H9 (cell line): ENCODE data around the gene PLCB1. TPM values are rescaled to one million over a fixed set of nuclear protein-coding genes. Genes with fewer than 3 reads are reported as not detected.

Experiments used
- DNase-seq: peaks from one replicate; pipeline ENCODE4 v3.0.0-alpha.2; 2017
- H2AFZ ChIP-seq: one replicate; pipeline ENCODE4 v1.6.1; 2013; ENCODE audit warnings: mild to moderate bottlenecking, low read length, control low read depth, moderate library complexity
- H2AK5ac ChIP-seq: 2 replicates; pipeline ENCODE4 v1.6.1; 2013; ENCODE audit warnings: low read length, control low read depth, mixed read lengths; ENCODE audit not compliant: insufficient read length
- H2BK120ac ChIP-seq: one replicate; pipeline ENCODE4 v1.6.1; 2013; ENCODE audit warnings: low read depth, mild to moderate bottlenecking, low read length, control low read depth, inconsistent platforms; ENCODE audit not compliant: poor library complexity, severe bottlenecking
- H2BK12ac ChIP-seq: 2 replicates; pipeline ENCODE4 v1.6.1; 2013; ENCODE audit warnings: low read length, control low read depth, mixed read lengths, low read depth; ENCODE audit not compliant: insufficient read length
- H2BK15ac ChIP-seq: 2 replicates; pipeline ENCODE4 v1.6.1; 2013; ENCODE audit warnings: low read depth, low read length, control low read depth
- H2BK20ac ChIP-seq: one replicate; pipeline ENCODE4 v1.6.1; 2013; ENCODE audit warnings: low read depth, mild to moderate bottlenecking, low read length, control low read depth, inconsistent platforms; ENCODE audit not compliant: poor library complexity, severe bottlenecking
- H2BK5ac ChIP-seq: 2 replicates; pipeline ENCODE4 v1.6.1; 2013; ENCODE audit warnings: low read length, control low read depth, mixed read lengths; ENCODE audit not compliant: insufficient read length
- H3K14ac ChIP-seq: 2 replicates; pipeline ENCODE4 v1.6.1; 2013; ENCODE audit warnings: low read length, control low read depth; ENCODE audit not compliant: insufficient read depth
- H3K18ac ChIP-seq: 2 replicates; pipeline ENCODE4 v1.6.1; 2013; ENCODE audit warnings: low read depth, mild to moderate bottlenecking, mixed read lengths, low read length, control low read depth; ENCODE audit not compliant: insufficient read length
- H3K23ac ChIP-seq: 2 replicates; pipeline ENCODE4 v1.6.1; 2013; ENCODE audit warnings: low read length, control low read depth, mixed read lengths, low read depth; ENCODE audit not compliant: insufficient read length
- H3K23me2 ChIP-seq: 2 replicates; pipeline ENCODE4 v1.6.1; 2013; ENCODE audit warnings: low read depth, mild to moderate bottlenecking, mixed read lengths, low read length, control low read depth; ENCODE audit not compliant: insufficient read length, poor library complexity, severe bottlenecking
- H3K27ac ChIP-seq: 2 replicates; pipeline ENCODE4 v1.5.1; 2013; ENCODE audit warnings: low read length, control low read depth, mixed read lengths, low read depth; ENCODE audit not compliant: insufficient read length
- H3K27me3 ChIP-seq: 2 replicates; pipeline ENCODE4 v1.6.1; 2013; ENCODE audit warnings: low read length, control low read depth, inconsistent platforms; ENCODE audit not compliant: insufficient read depth
- H3K4ac ChIP-seq: 2 replicates; pipeline ENCODE4 v1.6.1; 2013; ENCODE audit warnings: low read depth, mild to moderate bottlenecking, control low read depth, inconsistent platforms, low read length, moderate library complexity
- H3K4me1 ChIP-seq: 2 replicates; pipeline ENCODE4 v1.6.1; 2013; ENCODE audit warnings: low read length, control low read depth, inconsistent platforms; ENCODE audit not compliant: insufficient read depth
- H3K4me2 ChIP-seq: 2 replicates; pipeline ENCODE4 v1.6.1; 2013; ENCODE audit warnings: low read length, control low read depth, mixed read lengths; ENCODE audit not compliant: insufficient read length, insufficient read depth
- H3K56ac ChIP-seq: 2 replicates; pipeline ENCODE4 v1.6.1; 2013; ENCODE audit warnings: low read depth, mild to moderate bottlenecking, mixed read lengths, low read length, control low read depth; ENCODE audit not compliant: insufficient read length
- H3K79me1 ChIP-seq: 2 replicates; pipeline ENCODE4 v1.6.1; 2013; ENCODE audit warnings: low read depth, mild to moderate bottlenecking, moderate library complexity, low read length, control low read depth, inconsistent platforms; ENCODE audit not compliant: insufficient read depth, poor library complexity, severe bottlenecking
- H3K79me2 ChIP-seq: 2 replicates; pipeline ENCODE4 v1.6.1; 2013; ENCODE audit warnings: low read length, control low read depth, inconsistent platforms; ENCODE audit not compliant: insufficient read depth
- H3K9ac ChIP-seq: 2 replicates; pipeline ENCODE4 v1.6.1; 2013; ENCODE audit warnings: low read length, control low read depth, mixed read lengths; ENCODE audit not compliant: insufficient read length; ENCODE audit errors: extremely low read depth
- H3K9me3 ChIP-seq: one replicate; pipeline ENCODE4 v1.6.1; 2013; ENCODE audit warnings: low read depth, low read length, inconsistent platforms; ENCODE audit not compliant: control insufficient read depth
- H3T11ph ChIP-seq: one replicate; pipeline ENCODE4 v1.6.1; 2013; ENCODE audit warnings: mild to moderate bottlenecking, low read length, control low read depth, inconsistent platforms
- H4K20me1 ChIP-seq: one replicate; pipeline ENCODE4 v1.6.1; 2013; ENCODE audit not compliant: control insufficient read depth, insufficient read length, insufficient read depth
- H4K5ac ChIP-seq: 2 replicates; pipeline ENCODE4 v1.6.1; 2013; ENCODE audit warnings: low read depth, mild to moderate bottlenecking, mixed read lengths, low read length, control low read depth; ENCODE audit not compliant: insufficient read length
- H4K8ac ChIP-seq: replicated peaks from 2 replicates; pipeline ENCODE4 v1.6.1; 2013; ENCODE audit warnings: low read length, control low read depth, mixed read lengths, low read depth; ENCODE audit not compliant: insufficient read length
- H4K91ac ChIP-seq: 2 replicates; pipeline ENCODE4 v1.6.1; 2013; ENCODE audit warnings: low read depth, mild to moderate bottlenecking, moderate library complexity, mixed read lengths, low read length, control low read depth; ENCODE audit not compliant: insufficient read length
- H3K27ac Mint-ChIP-seq, 3 experiments: 2 replicates in 2 of 3; 3 replicates in 1 of 3; pipeline ENCODE4 v1.8.0; 2020 to 2021; ENCODE audit warnings: mixed read lengths in 3 of 3, mild to moderate bottlenecking in 1 of 3, moderate library complexity in 1 of 3
- H3K27me3 Mint-ChIP-seq: 2 replicates; pipeline ENCODE4 v1.8.0; 2021; ENCODE audit warnings: low read depth, mild to moderate bottlenecking, moderate library complexity, mixed read lengths
- H3K36me3 Mint-ChIP-seq, 3 experiments: 2 replicates in 2 of 3; 3 replicates in 1 of 3; pipeline ENCODE4 v1.8.0; 2020 to 2021; ENCODE audit warnings: low read depth in 3 of 3, mixed read lengths in 3 of 3; ENCODE audit not compliant: insufficient read depth in 1 of 3
- H3K4me1 Mint-ChIP-seq, 2 experiments: 2 replicates each; pipeline ENCODE4 v1.8.0; 2020; ENCODE audit warnings: mixed read lengths in 2 of 2
- H3K4me3 Mint-ChIP-seq, 2 experiments: 2 replicates in 1 of 2; 3 replicates in 1 of 2; pipeline ENCODE4 v1.8.0; 2020 to 2021; ENCODE audit warnings: mild to moderate bottlenecking in 2 of 2, mixed read lengths in 2 of 2, moderate library complexity in 1 of 2
- H3K9me3 Mint-ChIP-seq, 2 experiments: 2 replicates in 1 of 2; 3 replicates in 1 of 2; pipeline ENCODE4 v1.8.0; 2020; ENCODE audit warnings: mild to moderate bottlenecking in 2 of 2, mixed read lengths in 2 of 2, moderate library complexity in 1 of 2
- CTCF ChIP-seq: fragments of 200-600 bp; sonication (generic); conservative IDR thresholded peaks from 3 replicates; pipeline ENCODE4 v1.8.0; 2021; ENCODE audit warnings: antibody characterized with exemption, mild to moderate bottlenecking
- WGBS: extraction: QIAGEN DNeasy Blood & Tissue Kit; methylation state at CpG from one replicate; pipeline ENCODE4 v1.1.7; 2013; ENCODE audit warnings: missing lambda C conversion rate, low lambda C conversion rate, mixed read lengths; ENCODE audit not compliant: insufficient read length; ENCODE audit errors: extremely low coverage; 5-methylcytosine and 5-hydroxymethylcytosine counted together
- total RNA-seq: library from RNA; stranded (reverse); gene quantifications from 2 replicates; pipeline ENCODE4 v1.2.1, GENCODE V29; 2021

The PLCB1 gene
- total RNA-seq, 1 experiment from 2014 or later = 11.5 TPM

- H2BK15ac ChIP-seq = no peak overlapping the region
- WGBS = no CpG with 5 or more reads among the region's 1 CpG
- H3K18ac ChIP-seq = no peak overlapping the region
- H3K23me2 ChIP-seq = no peaks in the 10 kb centered on the region
- no peak overlapping the region for H3K23ac ChIP-seq
- peaks cover 0 to 15% (median 4%) of the 10 kb centered on the region in 3 experiments; a peak in 3 of 7 replicates for H3K36me3 Mint-ChIP-seq
- no peak overlapping the region for H3K56ac ChIP-seq
- peak overlapping the region in 1 of 3 experiments; percentile 8; a peak in 1 of 7 replicates for H3K27ac Mint-ChIP-seq
- no peak for DNase-seq
- no peak overlapping the region for H2BK20ac ChIP-seq
- no peak overlapping the region for H4K8ac ChIP-seq
- no peaks in the 10 kb centered on the region for H3K9me3 ChIP-seq
- peaks cover 5 to 25% of the 10 kb centered on the region in 2 experiments for H3K4me1 Mint-ChIP-seq
- no peaks in the 10 kb centered on the region for H3K79me1 ChIP-seq
- H4K20me1 ChIP-seq = no peaks in the 10 kb centered on the region
- H3K27me3 Mint-ChIP-seq = no peaks in the 10 kb centered on the region
- TF ChIP-seq CTCF = no peak
- no peak overlapping the region for H2BK5ac ChIP-seq
- no peak overlapping the region for H3K4me2 ChIP-seq
- no peak overlapping the region for H3K9ac ChIP-seq
- H3K9me3 Mint-ChIP-seq = peaks cover 9 to 12% of the 10 kb centered on the region in 2 experiments
- no peak overlapping the region for H2AFZ ChIP-seq
- H3T11ph ChIP-seq = no peak overlapping the region
- H3K14ac ChIP-seq = no peak overlapping the region
- H3K27me3 ChIP-seq = no peaks in the 10 kb centered on the region
- no peak overlapping the region for H2BK12ac ChIP-seq
- no peak overlapping the region for H2BK120ac ChIP-seq
- no peak overlapping the region for H3K27ac ChIP-seq
- no peak overlapping the region for H3K4ac ChIP-seq
- no peaks in the 10 kb centered on the region for H3K79me2 ChIP-seq
- no peak overlapping the region for H2AK5ac ChIP-seq
- no peak overlapping the region for H4K91ac ChIP-seq
- H3K4me1 ChIP-seq = no peaks in the 10 kb centered on the region; the same call in 1 of the 2 replicates
- H3K4me3 Mint-ChIP-seq = no peak overlapping the region
- no peak overlapping the region for H4K5ac ChIP-seq
These were observed 702.8 kb downstream of the PLCB1 start for GRCh38 chr20:8834851-8835250.
